K562 (cell line): ENCODE measurements around the gene VDR. TPM values are rescaled to one million over a fixed set of nuclear protein-coding genes. Genes with fewer than 3 reads are reported as not detected.

Source experiments
- ID3 ChIP-seq, 2 experiments: fragments of 250-450 bp in 1 of 2; fragments of 450-650 bp in 1 of 2; sonication (Bioruptor Pico) in 1 of 2; IDR thresholded peaks; 2 replicates each; pipeline versions ENCODE4 v1.6.1 to v1.8.0; 2016 to 2021; ENCODE audit warnings: mild to moderate bottlenecking in 2 of 2, moderate library complexity in 2 of 2, missing compliant biosample characterization in 1 of 2, missing genetic modification characterization in 1 of 2
- POLR2B ChIP-seq: fragments of 450-650 bp; IDR thresholded peaks from 2 replicates; pipeline ENCODE4 v1.6.1; 2018; ENCODE audit warnings: low read depth; ENCODE audit not compliant: partially characterized antibody
- REST ChIP-seq, 2 experiments: fragments of 450-650 bp; formaldehyde crosslinking in 1 of 2; IDR thresholded peaks; 2 replicates each; pipeline versions ENCODE4 v1.4.0 to v1.6.1; 2014 to 2020; ENCODE audit warnings: mild to moderate bottlenecking in 2 of 2, borderline replicate concordance in 1 of 2, low read depth in 1 of 2
- SIRT6 ChIP-seq: IDR thresholded peaks from one replicate; pipeline ENCODE4 v1.6.1; 2012; ENCODE audit warnings: low read depth, mild to moderate bottlenecking, control low read depth, inconsistent platforms, low read length, moderate library complexity
- ZNF280B ChIP-seq: fragments of 250-450 bp; sonication (Bioruptor Pico); IDR thresholded peaks from 2 replicates; pipeline ENCODE4 v1.5.1; 2021; ENCODE audit warnings: mild to moderate bottlenecking
- polyA plus RNA-seq, 8 experiments: library from polyadenylated mRNA; depleted of rRNA in 4 of 8; stranded (reverse) in 5 of 8; unstranded in 3 of 8; fragments of >200 nt; fragmentation: Nextera tagmentation in 2 of 8; fragmentation: Illumina TruSeq in 1 of 8; extraction: Ambion mirVana in 2 of 8; extraction: Trizol in 1 of 8; gene quantifications; 2 replicates each; pipeline versions ENCODE4 v1.2.1 to v1.2.3, GENCODE V29; 2011 to 2014; ENCODE audit warnings: inconsistent platforms in 1 of 8, missing spikeins in 1 of 8
- total RNA-seq, 7 experiments: library from RNA; depleted of rRNA in 6 of 7; stranded (reverse); fragments of >200 nt in 6 of 7; fragmentation: Illumina TruSeq in 2 of 7; extraction: Trizol in 2 of 7; gene quantifications; 2 replicates each; pipeline versions ENCODE4 v1.2.1 to v1.2.3, GENCODE V29; 2011 to 2021; ENCODE audit warnings: low replicate concordance in 1 of 7
- TF ChIP-seq, protein P1 (sequence below): fragments of 150-350 bp; conservative IDR thresholded peaks from 2 replicates; pipeline ENCODE4 v1.6.1; 2014; ENCODE audit warnings: low read length
- TF ChIP-seq, protein P2 (sequence below): fragments of 450-650 bp; IDR thresholded peaks from 2 replicates; pipeline ENCODE4 v1.6.1; 2016; ENCODE audit warnings: antibody characterized with exemption

Gene VDR
- total and polyA plus RNA-seq, 9 of the 15 experiments (the other 6 are each of a cell fraction or from before 2014, with no cell fraction given): 0.61 to 4.8 (median 2.0) TPM

GRCh38 chr12:47894068-47894467, 10.7 kb downstream of the VDR start (continued):
- TF ChIP-seq REST (IDR thresholded peaks at IDR 0.05; ENCODE audit: borderline replicate concordance) (no peak), REST (CRISPR knock-in tag; IDR thresholded peaks at IDR 0.05; ENCODE audit: low read depth) (no peak), ID3 (CRISPR knock-in tag; IDR thresholded peaks at IDR 0.05) (no peak), ID3 (tag; IDR thresholded peaks at IDR 0.05) (no peak), ZNF280B (CRISPR knock-in tag) (no peak), SIRT6 (no peak), POLR2B (no peak)
- TF ChIP-seq, protein P1, sequence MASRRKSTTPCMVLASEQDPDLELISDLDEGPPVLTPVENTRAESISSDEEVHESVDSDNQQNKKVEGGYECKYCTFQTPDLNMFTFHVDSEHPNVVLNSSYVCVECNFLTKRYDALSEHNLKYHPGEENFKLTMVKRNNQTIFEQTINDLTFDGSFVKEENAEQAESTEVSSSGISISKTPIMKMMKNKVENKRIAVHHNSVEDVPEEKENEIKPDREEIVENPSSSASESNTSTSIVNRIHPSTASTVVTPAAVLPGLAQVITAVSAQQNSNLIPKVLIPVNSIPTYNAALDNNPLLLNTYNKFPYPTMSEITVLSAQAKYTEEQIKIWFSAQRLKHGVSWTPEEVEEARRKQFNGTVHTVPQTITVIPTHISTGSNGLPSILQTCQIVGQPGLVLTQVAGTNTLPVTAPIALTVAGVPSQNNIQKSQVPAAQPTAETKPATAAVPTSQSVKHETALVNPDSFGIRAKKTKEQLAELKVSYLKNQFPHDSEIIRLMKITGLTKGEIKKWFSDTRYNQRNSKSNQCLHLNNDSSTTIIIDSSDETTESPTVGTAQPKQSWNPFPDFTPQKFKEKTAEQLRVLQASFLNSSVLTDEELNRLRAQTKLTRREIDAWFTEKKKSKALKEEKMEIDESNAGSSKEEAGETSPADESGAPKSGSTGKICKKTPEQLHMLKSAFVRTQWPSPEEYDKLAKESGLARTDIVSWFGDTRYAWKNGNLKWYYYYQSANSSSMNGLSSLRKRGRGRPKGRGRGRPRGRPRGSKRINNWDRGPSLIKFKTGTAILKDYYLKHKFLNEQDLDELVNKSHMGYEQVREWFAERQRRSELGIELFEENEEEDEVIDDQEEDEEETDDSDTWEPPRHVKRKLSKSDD: no peak
- TF ChIP-seq, protein P2, sequence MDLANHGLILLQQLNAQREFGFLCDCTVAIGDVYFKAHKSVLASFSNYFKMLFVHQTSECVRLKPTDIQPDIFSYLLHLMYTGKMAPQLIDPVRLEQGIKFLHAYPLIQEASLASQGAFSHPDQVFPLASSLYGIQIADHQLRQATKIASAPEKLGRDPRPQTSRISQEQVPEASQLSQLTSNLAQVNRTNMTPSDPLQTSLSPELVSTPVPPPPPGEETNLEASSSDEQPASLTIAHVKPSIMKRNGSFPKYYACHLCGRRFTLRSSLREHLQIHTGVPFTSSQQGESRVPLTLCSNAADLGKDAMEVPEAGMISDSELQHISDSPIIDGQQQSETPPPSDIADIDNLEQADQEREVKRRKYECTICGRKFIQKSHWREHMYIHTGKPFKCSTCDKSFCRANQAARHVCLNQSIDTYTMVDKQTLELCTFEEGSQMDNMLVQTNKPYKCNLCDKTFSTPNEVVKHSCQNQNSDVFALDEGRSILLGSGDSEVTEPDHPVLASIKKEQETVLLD: no peak
